NCI-H146 treated with DMSO at 0.1 percent for 48 hours (cell line): ENCODE measurements around the gene CEMIP.

Source experiments
- DNase-seq: peaks from one replicate; lab custom pipeline; 2025; ENCODE audit not compliant: unreplicated experiment; lab: John Stamatoyannopoulos, UW

Gene CEMIP

DNA sequence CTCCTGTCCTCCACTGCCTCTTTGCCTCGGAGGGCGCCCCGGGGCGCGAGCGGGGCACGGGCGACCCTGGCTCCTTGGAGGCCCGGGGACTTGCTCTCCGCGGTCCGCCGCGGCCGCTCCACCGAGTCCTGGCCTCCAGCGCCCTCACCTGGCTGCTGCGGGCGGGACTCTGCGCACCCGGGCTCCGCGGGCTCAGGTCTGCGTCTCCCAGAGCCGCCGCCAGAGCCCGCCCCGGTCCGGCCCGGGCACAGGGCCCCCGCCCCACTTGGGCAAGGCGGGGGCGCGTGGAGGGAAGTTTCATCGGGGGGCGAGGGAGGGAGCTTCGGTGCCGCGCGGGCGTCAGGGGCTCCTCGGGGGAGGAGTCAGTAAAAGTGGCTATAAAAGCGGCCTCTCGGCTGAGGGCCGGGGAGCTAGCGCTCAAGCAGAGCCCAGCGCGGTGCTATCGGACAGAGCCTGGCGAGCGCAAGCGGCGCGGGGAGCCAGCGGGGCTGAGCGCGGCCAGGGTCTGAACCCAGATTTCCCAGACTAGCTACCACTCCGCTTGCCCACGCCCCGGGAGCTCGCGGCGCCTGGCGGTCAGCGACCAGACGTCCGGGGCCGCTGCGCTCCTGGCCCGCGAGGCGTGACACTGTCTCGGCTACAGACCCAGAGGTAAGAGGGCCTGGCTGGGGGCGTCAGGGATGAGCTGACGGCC lies at the start of gene CEMIP:
Gene CEMIP, plus strand, starts transcription at position 407 of the 694 bp plus-strand sequence. CDS start 94,510 bp downstream, outside the sequence.
- peak; percentile 43 for DNase-seq

- no peak for DNase-seq
Observed at GRCh38 chr15:80730387-80730786, 48.8 kb upstream of the CEMIP start.

DNA sequence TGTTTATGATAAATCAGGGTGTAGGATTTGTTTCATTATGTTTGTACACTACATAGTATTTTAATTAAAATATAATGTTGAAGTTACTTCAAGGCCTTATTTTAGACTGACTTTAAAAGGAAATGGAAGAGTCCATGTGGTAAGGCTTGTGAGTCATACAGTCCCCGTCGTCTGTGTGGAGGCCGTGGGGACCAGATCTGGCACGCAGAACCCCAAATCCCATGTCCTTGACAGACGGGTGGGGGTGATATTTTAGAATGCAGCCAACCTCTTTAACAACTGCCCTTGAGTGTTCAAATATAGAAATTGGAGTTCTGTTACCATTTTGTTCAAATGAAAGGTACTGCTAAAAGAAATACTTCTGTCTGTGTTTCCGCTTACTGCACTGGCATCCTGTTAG lies 48.2 kb upstream of the CEMIP start:
- no peak for DNase-seq

DNA sequence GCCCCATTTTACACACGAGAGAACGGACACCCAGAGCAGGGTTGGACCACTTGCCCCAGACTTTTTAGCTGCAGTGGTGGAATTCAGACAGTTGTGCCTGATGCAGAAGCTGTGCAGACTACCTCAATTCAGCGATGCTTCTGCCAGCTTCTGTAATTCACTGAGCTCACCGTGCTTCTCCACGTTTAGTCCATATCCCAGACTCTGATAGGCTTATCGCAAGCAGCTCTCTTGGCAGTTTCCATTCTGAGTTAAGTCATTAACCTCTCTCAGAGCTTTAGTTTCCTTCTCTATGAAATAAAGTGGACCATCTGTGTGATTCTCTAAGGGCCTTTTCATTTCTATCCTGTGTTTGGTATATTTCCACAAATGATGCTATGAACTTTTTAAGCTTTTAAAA lies 47.0 kb upstream of the CEMIP start:
- no peak for DNase-seq

GRCh38 chr15:80732818-80733217 lies 46.4 kb upstream of the CEMIP start:
- no peak for DNase-seq

GRCh38 chr15:80733460-80733859 lies 45.7 kb upstream of the CEMIP start:
- DNase-seq = no peak

GRCh38 chr15:80735344-80735743 lies 43.8 kb upstream of the CEMIP start:
- DNase-seq = no peak

DNA sequence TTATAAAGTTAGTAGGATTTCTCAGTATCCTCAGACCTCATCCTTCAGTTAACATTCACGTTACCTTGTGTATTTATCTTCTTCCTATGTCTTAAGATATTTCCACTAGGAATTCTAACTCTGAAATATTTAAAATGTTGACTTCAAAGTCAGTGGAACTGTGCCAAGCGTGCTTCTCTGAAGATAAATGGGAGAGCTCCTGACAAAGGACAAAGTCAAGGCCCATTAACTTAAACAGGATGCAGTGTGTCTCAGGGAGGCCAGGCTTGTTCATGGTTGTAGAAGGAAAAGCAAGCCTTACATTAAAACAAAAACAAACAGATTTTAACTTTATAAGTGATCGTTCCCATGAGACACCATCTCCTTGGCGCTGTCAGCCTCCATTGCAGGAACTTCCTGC lies 42.6 kb upstream of the CEMIP start:
- no peak for DNase-seq

GRCh38 chr15:80739919-80740318 lies 39.3 kb upstream of the CEMIP start:
- DNase-seq = no peak

DNA sequence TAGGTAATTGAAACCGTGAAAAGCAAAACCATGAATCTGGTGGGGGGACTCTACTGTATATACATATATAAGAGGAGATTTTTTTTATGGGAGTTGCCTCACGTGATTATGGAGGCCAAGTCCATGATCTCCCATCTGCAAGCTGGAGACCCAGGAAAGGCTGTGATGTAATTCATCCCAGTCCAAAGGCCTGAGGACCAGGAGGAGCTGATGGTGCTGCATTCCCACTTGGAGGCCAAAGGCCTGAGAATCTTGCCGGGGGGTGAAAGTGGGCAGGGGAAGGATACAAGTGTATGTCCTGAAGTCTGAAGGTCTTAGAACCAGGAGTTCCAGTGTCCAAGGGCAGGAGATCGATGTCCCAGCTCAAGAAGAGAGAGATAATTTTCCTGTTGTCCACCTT lies 37.1 kb upstream of the CEMIP start:
- no peak for DNase-seq

DNA sequence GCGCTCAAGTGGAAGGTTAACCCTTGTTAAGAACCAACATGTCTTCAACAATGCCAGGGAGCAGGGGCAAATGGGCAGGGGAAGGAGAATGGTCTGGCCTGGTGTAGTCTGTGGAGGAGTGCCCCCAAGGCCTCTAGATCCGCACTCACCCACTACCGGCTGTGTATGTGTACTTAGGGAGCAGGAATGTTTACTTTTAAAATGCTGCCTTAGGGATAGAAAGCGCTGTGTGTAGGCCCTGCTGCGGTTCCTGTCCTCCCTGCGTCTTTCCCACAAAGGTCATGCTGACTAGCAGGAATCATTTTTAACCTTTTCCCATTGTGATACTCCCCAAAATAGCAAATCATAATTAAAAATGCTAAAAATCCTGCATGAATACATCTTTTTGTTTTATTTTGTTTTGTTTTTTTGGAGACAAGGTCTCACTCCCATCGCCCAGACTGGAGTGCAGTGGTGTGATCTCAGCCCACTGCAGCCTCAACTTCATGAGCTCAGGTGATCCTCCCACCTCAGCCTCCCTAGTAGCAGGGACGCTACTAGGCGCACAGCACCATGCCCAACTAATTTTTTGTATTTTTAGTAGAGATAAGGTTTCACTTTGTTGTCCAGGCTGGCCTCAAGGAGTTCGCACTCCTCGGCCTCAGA lies 35.9 kb upstream of the CEMIP start:
- peak; percentile 65 for DNase-seq

DNA sequence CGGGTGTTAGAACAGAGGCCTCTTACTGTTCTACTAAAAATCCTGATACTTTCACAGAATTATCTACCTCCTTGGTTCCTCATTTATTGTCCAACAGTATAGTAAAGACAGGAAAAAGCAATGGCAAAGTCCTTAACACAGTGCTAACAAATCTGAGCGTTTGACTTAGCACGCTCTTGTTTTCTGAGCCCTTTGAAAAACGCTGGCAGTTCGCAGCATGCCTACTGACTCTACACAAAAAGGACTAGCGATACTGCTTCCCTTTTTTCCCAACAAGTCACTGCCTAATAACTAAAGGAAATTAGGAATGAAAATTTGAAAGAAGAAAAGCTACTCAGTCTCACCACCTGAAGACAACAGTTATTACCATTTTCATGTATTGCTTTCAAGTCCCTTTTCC lies 34.8 kb upstream of the CEMIP start:
- no peak for DNase-seq

DNA sequence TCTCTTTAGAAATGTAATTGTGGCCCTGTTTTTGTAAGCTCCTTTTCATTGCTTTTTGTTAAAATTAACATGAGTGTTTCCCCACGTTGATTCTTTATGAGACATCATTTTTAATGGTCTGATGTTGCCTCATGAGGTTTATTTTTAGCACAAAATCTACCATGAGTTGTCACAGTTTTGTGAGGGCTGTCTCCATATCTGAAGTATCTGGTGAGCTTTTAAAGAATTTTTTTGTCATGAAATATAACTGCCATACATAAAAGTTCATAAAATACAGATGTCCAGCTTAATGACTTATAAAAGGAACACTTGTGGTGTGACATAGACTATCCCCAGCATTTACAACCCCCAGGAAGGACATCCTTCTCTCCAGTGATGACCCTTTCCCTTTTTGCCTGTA lies 34.3 kb upstream of the CEMIP start:
- DNase-seq = no peak

DNA sequence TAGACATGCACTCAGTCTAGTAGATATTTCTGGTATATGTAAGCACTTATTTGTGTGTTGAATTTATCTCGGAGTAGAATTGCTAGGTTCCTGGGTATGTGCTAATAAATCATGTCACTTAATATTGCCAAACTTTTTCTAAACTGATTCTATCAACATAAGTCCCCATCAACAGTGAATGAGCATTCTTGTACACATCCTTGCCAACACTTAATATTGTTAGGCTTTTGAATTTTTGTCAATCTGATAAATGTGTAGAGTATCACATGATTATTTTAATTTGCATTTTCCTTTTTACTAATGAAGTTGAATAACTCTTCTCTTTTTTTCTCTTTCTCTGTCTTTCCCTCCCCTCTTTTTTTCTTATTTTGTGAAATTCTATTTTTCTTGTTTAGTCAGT lies 33.3 kb upstream of the CEMIP start:
- DNase-seq = no peak

DNA sequence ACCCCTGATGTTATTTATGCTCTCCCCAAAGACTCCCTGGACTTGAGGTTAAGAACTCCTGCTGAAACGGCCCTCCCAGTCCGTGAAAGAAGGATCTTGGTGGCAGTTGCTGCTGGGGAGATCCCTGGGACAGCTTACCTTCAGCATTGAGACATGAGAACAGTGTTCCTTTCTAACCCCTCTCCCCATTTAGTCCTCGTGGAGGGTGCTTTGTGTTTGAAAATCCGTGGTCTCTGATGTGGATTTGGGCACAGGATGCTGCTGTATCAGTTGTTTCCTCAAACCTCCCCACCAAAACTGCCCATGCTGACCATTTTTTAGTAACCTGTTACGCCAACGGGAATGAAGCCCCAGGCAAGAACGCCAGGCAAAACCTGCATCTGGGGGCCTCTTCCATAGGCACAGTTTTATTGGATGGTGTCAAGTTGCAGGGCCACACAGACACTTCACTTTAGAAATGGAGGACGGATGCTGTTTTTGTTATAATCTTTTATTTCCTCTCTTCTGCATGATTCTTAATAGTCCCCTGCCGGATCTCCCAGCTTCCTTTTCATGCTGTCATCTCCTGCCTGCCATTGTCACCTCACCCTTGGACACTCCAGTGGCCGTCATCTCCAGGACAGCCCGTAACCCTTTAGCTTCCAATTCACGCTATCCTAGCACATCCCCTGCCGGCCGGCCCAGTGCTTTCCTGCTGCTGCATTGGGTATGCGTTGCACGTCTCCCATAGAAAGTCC lies 31.7 kb upstream of the CEMIP start:
- DNase-seq = peak; percentile 48

DNA sequence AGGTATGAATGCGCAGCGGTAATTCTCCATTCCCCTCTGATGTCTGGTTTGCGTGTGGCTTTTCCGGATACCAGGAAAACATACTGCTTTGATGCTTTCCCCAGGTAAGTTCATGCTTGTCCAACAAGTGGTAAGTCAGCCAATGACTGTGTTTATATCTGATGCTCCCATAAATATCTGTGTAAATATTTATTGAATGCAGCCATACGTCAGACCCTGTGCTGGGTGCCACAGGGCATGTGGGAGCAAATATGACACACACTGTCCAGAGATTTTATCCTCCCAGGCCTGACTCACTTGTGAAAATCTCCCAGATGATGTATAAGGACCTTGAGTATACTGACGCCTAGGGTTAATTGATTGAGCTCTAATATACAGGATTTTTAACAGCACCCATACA lies 29.6 kb upstream of the CEMIP start:
- no peak for DNase-seq

- no peak for DNase-seq
Observed at GRCh38 chr15:80750575-80750974, 28.6 kb upstream of the CEMIP start.

DNA sequence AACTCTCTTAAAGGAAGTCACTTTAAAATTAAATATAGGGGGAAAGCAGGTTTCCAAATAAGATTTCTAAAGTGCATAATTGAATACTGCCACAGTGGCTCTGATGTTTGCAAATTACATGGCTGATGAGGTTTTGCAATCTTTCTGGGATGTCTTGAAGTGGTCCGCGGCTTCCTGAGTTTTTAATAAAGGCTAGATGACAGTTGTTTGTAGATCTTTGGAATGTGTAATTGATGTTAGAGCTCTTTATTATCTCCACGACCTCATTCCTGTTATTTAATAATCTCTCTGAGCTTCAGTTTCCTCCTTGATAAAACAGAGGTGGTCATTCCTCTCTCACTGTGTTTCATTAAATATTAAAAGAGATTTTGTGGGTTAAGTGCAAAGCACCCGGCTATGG lies 27.0 kb upstream of the CEMIP start:
- DNase-seq = no peak

DNA sequence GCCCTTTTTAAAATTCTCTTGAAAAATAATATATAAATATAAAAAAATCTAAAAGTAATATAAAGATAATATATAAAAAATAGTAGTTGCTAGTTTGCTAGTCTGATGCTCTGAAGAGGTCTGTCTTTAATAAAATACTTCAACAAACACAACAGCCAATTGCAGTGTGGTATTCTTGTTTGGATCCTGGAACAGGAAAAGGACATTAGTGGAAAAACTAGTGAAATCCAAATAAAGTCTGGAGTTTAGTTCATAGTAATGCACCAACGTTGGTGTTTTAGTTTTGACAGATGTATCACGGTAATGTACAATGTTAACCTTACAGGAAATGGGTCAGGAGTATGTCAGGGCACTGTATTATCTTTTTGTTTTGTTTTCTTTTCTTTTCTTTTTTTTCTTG lies 26.0 kb upstream of the CEMIP start:
- DNase-seq = no peak

DNA sequence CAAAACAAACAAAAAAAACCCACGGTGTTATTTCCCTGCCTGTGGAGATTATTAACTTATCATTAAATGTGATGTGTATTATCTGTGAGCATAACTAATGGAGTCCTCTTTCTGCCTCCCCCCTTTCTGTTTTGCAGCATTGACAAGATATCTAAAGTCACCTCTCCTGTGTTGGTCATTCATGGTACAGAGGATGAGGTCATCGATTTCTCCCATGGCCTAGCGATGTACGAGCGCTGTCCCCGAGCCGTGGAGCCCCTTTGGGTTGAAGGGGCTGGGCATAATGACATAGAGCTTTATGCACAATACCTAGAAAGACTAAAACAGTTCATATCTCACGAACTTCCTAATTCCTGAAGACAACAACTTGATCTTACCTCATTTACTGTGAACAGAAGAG lies 25.2 kb upstream of the CEMIP start:
- no peak for DNase-seq

DNA sequence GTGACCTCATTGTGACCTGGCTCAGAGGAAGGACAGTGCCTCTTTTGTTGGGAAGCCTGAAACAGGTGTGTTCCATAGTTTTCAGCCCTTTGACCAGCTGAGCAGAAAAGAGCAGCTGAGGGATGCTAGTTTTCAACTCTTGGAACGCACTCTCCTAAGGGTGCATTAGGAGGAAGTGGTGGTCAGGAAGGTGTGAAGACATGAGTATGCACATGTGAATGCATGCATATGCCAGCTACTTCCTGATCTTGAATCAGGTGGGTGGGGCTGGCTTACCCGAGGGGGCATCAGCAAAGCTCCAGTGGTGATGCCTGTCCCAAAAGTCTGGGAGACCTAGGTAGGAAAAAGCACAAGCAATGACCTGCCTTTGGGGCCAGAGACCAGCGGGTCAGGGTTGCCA lies 23.3 kb upstream of the CEMIP start:
- no peak for DNase-seq

DNA sequence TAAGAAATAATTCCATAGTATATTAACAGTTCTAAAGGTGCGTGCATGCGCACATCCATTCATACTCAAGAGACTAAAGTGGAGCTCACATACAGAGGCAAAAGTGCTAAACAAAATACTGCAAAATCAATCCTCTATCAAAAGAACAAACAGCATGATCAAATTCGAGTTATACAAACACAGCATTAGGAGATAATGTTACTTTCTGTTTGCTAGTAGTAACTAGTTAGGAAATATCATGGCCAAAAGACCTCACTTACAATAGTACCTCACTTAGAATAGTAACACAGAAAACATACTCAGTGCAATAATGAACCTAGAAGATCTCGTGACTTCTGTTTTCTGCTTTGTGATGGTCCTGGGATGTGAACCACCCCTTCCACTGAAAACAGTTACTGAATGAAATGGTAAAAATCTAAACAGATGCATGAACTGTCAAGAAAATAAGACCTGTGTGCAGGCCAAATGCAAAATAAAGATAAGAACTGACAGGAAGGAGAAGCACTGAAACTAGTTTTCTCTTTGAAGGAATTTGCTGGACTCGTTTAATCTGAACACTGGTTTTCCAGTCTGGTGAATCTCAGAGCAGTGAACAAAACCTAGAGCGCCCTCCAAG lies 20.9 kb upstream of the CEMIP start:
- no peak for DNase-seq
